SK-N-SH (cell line): ENCODE data around the gene LETM1. TPM values are rescaled to one million over a fixed set of nuclear protein-coding genes. Genes with fewer than 3 reads are reported as not detected.

ENCODE experiments used
- CTCF ChIA-PET: fragments of 300-600, 350-600 bp; formaldehyde crosslinking; extraction: SDS; loops from one replicate; lab custom pipeline; 2021; lab: Yijun Ruan, JAX
- POLR2A ChIA-PET: fragments of 350-600 bp; sonication (Branson Sonifier 250); formaldehyde crosslinking; extraction: SDS; loops from one replicate; lab custom pipeline; 2020; ENCODE audit warnings: antibody characterized with exemption, inconsistent platforms; lab: Yijun Ruan, JAX
- DNase-seq: peaks from one replicate; pipeline ENCODE4 v3.0.0; 2012
- H2AFZ ChIP-seq: fragments of 200-600 bp; sonication (generic); 2 replicates; pipeline ENCODE4 v1.8.1; 2016; ENCODE audit warnings: antibody characterized with exemption, mild to moderate bottlenecking, low read depth
- H3F3A ChIP-seq: fragments of 200-600 bp; sonication (generic); replicated peaks from 2 replicates; pipeline ENCODE3; 2016; ENCODE audit warnings: antibody characterized with exemption, mild to moderate bottlenecking; ENCODE audit not compliant: insufficient read depth
- H3K27ac ChIP-seq, 2 experiments: fragments of 200-500 bp in 1 of 2; fragments of 200-600 bp in 1 of 2; sonication (Bioruptor generic) in 1 of 2; sonication (generic), shearing (Covaris generic) in 1 of 2; 2 replicates each; pipeline versions ENCODE4 v1.5.1 to v1.6.1; 2014 to 2016; ENCODE audit warnings: low read depth in 2 of 2, inconsistent platforms in 1 of 2, low read length in 1 of 2, mild to moderate bottlenecking in 1 of 2, mixed read lengths in 1 of 2
- H3K27me3 ChIP-seq: fragments of 200-600 bp; sonication (generic), shearing (Covaris generic); 2 replicates; pipeline ENCODE4 v1.6.1; 2016; ENCODE audit warnings: mixed run types; ENCODE audit not compliant: insufficient read depth
- H3K36me3 ChIP-seq, 2 experiments: fragments of 200-500 bp in 1 of 2; fragments of 200-600 bp in 1 of 2; sonication (Bioruptor generic) in 1 of 2; sonication (generic) in 1 of 2; replicated peaks in 1 of 2; 2 replicates each; pipeline versions ENCODE3 to v1.5.1; 2014 to 2016; ENCODE audit warnings: low read length in 1 of 2, mild to moderate bottlenecking in 1 of 2; ENCODE audit not compliant: insufficient read depth in 2 of 2, control insufficient read depth in 1 of 2
- H3K4me1 ChIP-seq, 2 experiments: fragments of 200-500 bp in 1 of 2; fragments of 200-600 bp in 1 of 2; sonication (Bioruptor generic) in 1 of 2; sonication (generic), shearing (Covaris generic) in 1 of 2; 2 replicates each; pipeline versions ENCODE4 v1.5.1 to v1.6.1; 2014 to 2016; ENCODE audit warnings: low read depth in 1 of 2, low read length in 1 of 2, mixed run types in 1 of 2; ENCODE audit not compliant: insufficient read depth in 2 of 2, control insufficient read depth in 1 of 2
- H3K4me2 ChIP-seq: fragments of 200-600 bp; sonication (generic), shearing (Covaris generic); 2 replicates; pipeline ENCODE4 v1.6.1; 2017; ENCODE audit warnings: mixed run types
- H3K4me3 ChIP-seq, 2 experiments: fragments of 200-500 bp in 1 of 2; fragments of 200-600 bp in 1 of 2; sonication (Bioruptor generic) in 1 of 2; sonication (generic), shearing (Covaris generic) in 1 of 2; 2 replicates each; pipeline versions ENCODE4 v1.5.1 to v1.8.1; 2014 to 2016; ENCODE audit warnings: low read depth in 2 of 2, inconsistent platforms in 1 of 2, low read length in 1 of 2, mild to moderate bottlenecking in 1 of 2, mixed read lengths in 1 of 2, moderate library complexity in 1 of 2
- H3K79me2 ChIP-seq: fragments of 200-600 bp; sonication (generic); 2 replicates; pipeline ENCODE4 v1.8.1; 2017; ENCODE audit warnings: mild to moderate bottlenecking; ENCODE audit not compliant: insufficient read depth
- H3K9ac ChIP-seq: fragments of 200-600 bp; sonication (generic); 2 replicates; pipeline ENCODE4 v1.6.1; 2017; ENCODE audit warnings: mixed run types
- H3K9me2 ChIP-seq: fragments of 200-600 bp; sonication (generic); 2 replicates; pipeline ENCODE4 v1.6.1; 2017; ENCODE audit warnings: mixed run types
- H3K9me3 ChIP-seq: fragments of 200-600 bp; sonication (generic); 2 replicates; pipeline ENCODE4 v1.6.1; 2017; ENCODE audit warnings: mixed run types, mild to moderate bottlenecking, moderate library complexity
- H4K20me1 ChIP-seq: fragments of 200-600 bp; sonication (generic); 2 replicates; pipeline ENCODE4 v1.6.1; 2017; ENCODE audit warnings: mild to moderate bottlenecking, mixed run types; ENCODE audit not compliant: insufficient read depth
- JUND ChIP-seq: IDR thresholded peaks from 2 replicates; pipeline ENCODE4 v1.4.0; 2012
- TCF12 ChIP-seq: IDR thresholded peaks from 2 replicates; pipeline ENCODE4 v1.4.0; 2012
- YY1 ChIP-seq: IDR thresholded peaks from 2 replicates; pipeline ENCODE4 v1.4.0; 2012; ENCODE audit warnings: low read depth, mild to moderate bottlenecking
- WGBS: methylation state at CpG from one replicate; pipeline ENCODE4 v1.1.6; 2017; ENCODE audit warnings: low lambda C conversion rate; 5-methylcytosine and 5-hydroxymethylcytosine counted together
- polyA plus RNA-seq, 3 experiments: library from polyadenylated mRNA; depleted of rRNA; stranded (reverse); fragments of >200 nt; gene quantifications; 2 replicates each; pipeline ENCODE4 v1.2.3, GENCODE V29; 2012
- TF ChIP-seq, protein P1 (sequence below): fragments of 150-350 bp; IDR thresholded peaks from 2 replicates; pipeline ENCODE4 v1.6.1; 2017; ENCODE audit warnings: antibody characterized with exemption, low read length, low read depth, borderline replicate concordance
- TF ChIP-seq, protein P2 (sequence below): IDR thresholded peaks from 2 replicates; pipeline ENCODE4 v1.4.0; 2012; ENCODE audit warnings: low read depth, borderline replicate concordance
- TF ChIP-seq, protein P3 (sequence below): IDR thresholded peaks from 2 replicates; pipeline ENCODE4 v1.6.1; 2012; ENCODE audit warnings: mild to moderate bottlenecking, low read depth, low read length, moderate library complexity
- TF ChIP-seq, protein P4 (sequence below): fragments of 200-600 bp; sonication (generic); IDR thresholded peaks from 2 replicates; pipeline ENCODE4 v1.6.1; 2017; ENCODE audit warnings: antibody characterized with exemption, mild to moderate bottlenecking, moderate library complexity

Gene LETM1
- polyA plus RNA-seq, 1 of the 3 experiments (the other 2 are of a cell fraction): 25.8 TPM

DNA sequence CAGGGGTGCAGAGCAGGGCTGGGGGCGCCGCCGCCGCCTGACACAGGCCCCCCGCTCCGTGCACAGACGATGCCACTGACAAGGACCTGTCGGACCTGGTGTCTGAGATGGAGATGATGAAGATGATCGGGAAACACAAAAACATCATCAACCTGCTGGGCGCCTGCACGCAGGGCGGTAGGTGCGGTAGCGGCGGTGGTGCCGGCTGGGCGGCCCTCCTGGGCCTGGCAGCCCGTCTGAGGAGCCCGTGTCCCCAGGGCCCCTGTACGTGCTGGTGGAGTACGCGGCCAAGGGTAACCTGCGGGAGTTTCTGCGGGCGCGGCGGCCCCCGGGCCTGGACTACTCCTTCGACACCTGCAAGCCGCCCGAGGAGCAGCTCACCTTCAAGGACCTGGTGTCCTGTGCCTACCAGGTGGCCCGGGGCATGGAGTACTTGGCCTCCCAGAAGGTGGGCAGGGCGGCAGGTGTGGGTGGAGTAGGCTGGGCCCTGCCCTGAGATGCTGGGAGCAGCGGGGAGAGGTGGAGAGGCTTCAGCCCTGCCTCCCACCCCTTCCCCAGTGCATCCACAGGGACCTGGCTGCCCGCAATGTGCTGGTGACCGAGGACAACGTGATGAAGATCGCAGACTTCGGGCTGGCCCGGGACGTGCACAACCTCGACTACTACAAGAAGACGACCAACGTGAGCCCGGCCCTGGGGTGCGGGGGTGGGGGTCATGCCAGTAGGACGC, 50.3 kb downstream of the LETM1 start:
- Histone ChIP-seq H3F3A (peaks cover 3% of the 10 kb centered on the region), H3K4me3 (no peak overlapping the region), H3K79me2 (no peaks in the 10 kb centered on the region), H3K4me1 (peaks cover 0 to 3% of the 10 kb centered on the region in 2 experiments; a peak in 1 of 4 replicates), H3K4me2 (no peak overlapping the region), H3K27me3 (no peaks in the 10 kb centered on the region), H3K9me2 (no peaks in the 10 kb centered on the region), H4K20me1 (no peaks in the 10 kb centered on the region), H3K36me3 (no peaks in the 10 kb centered on the region), H3K27ac (no peak overlapping the region), H2AFZ (no peak overlapping the region), H3K9me3 (no peaks in the 10 kb centered on the region), H3K9ac (no peak overlapping the region)
- WGBS: 89% methylated on average over 20 of the region's 47 CpGs
- POLR2A ChIA-PET: no interaction called here
- no peak for DNase-seq
- CTCF ChIA-PET: interaction anchor here (1.1 to 11.2 kb wide), 4 partner anchors 49 to 94 kb away, joined by 3 to 166 read pairs (median 63); no protein-coding TSS in a partner anchor
- TF ChIP-seq, protein P1, sequence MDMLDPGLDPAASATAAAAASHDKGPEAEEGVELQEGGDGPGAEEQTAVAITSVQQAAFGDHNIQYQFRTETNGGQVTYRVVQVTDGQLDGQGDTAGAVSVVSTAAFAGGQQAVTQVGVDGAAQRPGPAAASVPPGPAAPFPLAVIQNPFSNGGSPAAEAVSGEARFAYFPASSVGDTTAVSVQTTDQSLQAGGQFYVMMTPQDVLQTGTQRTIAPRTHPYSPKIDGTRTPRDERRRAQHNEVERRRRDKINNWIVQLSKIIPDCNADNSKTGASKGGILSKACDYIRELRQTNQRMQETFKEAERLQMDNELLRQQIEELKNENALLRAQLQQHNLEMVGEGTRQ: no peak
- TF ChIP-seq, protein P2, sequence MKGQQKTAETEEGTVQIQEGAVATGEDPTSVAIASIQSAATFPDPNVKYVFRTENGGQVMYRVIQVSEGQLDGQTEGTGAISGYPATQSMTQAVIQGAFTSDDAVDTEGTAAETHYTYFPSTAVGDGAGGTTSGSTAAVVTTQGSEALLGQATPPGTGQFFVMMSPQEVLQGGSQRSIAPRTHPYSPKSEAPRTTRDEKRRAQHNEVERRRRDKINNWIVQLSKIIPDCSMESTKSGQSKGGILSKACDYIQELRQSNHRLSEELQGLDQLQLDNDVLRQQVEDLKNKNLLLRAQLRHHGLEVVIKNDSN: no peak
- TF ChIP-seq, protein P3, sequence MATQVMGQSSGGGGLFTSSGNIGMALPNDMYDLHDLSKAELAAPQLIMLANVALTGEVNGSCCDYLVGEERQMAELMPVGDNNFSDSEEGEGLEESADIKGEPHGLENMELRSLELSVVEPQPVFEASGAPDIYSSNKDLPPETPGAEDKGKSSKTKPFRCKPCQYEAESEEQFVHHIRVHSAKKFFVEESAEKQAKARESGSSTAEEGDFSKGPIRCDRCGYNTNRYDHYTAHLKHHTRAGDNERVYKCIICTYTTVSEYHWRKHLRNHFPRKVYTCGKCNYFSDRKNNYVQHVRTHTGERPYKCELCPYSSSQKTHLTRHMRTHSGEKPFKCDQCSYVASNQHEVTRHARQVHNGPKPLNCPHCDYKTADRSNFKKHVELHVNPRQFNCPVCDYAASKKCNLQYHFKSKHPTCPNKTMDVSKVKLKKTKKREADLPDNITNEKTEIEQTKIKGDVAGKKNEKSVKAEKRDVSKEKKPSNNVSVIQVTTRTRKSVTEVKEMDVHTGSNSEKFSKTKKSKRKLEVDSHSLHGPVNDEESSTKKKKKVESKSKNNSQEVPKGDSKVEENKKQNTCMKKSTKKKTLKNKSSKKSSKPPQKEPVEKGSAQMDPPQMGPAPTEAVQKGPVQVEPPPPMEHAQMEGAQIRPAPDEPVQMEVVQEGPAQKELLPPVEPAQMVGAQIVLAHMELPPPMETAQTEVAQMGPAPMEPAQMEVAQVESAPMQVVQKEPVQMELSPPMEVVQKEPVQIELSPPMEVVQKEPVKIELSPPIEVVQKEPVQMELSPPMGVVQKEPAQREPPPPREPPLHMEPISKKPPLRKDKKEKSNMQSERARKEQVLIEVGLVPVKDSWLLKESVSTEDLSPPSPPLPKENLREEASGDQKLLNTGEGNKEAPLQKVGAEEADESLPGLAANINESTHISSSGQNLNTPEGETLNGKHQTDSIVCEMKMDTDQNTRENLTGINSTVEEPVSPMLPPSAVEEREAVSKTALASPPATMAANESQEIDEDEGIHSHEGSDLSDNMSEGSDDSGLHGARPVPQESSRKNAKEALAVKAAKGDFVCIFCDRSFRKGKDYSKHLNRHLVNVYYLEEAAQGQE: no peak
- TF ChIP-seq, protein P4, sequence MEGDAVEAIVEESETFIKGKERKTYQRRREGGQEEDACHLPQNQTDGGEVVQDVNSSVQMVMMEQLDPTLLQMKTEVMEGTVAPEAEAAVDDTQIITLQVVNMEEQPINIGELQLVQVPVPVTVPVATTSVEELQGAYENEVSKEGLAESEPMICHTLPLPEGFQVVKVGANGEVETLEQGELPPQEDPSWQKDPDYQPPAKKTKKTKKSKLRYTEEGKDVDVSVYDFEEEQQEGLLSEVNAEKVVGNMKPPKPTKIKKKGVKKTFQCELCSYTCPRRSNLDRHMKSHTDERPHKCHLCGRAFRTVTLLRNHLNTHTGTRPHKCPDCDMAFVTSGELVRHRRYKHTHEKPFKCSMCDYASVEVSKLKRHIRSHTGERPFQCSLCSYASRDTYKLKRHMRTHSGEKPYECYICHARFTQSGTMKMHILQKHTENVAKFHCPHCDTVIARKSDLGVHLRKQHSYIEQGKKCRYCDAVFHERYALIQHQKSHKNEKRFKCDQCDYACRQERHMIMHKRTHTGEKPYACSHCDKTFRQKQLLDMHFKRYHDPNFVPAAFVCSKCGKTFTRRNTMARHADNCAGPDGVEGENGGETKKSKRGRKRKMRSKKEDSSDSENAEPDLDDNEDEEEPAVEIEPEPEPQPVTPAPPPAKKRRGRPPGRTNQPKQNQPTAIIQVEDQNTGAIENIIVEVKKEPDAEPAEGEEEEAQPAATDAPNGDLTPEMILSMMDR: no peak
- TF ChIP-seq JUND: no peak
- no peak for TF ChIP-seq YY1
- TF ChIP-seq TCF12: no peak
